Left lobe of liver (tissue), 2 donors: ENCODE measurements around the gene HCK. TPM values are rescaled to one million over a fixed set of nuclear protein-coding genes. Genes with fewer than 3 reads are reported as not detected.

Experiments
- ATAC-seq: fragments of 200-7000 bp; cut with Tn5 transposase; one replicate; pipeline ENCODE4 v1.9.1; 2020; ENCODE audit warnings: mild to moderate bottlenecking, moderate library complexity
- DNase-seq: peaks from one replicate; pipeline ENCODE4 v3.0.0-alpha.2; 2020; ENCODE audit warnings: low spot score
- total RNA-seq: library from RNA; stranded (reverse); gene quantifications from one replicate; pipeline ENCODE4 v1.2.1, GENCODE V29; 2021
- donor health status: DM: no; HTN: no; CAD: no; lungs with moderate emphysema.
- donor health status: DM: no; HTN: yes; CAD: no.

The HCK gene
- total RNA-seq, 1 donor from 2014 or later: 3.7 TPM

DNA sequence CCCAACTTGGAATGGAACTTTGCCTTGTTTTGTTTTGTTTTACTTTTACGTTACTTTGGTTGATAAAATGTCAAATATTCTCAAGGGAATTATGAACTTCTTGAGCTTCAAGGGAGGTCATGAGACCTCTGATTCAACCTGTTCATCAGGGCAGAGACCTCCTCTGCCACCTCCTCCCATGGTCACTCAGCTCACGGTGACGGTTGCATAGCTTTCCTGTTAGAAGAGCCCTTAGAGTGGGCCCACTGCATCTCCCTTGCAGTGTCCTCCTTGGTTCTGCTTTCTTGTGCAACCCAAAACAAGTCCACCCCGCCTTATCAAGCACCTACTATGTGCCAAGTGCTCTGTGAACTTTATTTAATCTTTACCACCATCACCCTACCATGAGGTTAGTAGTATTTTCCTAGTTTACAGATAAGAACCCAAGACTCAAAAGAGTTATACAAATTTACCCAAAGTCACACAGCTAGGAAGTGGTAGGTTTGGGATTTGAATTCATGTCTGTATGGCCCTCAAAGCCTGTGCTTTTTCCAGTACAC is 72.9 kb downstream of the HCK start:
- no peak for DNase-seq
- ATAC-seq: no peak

DNA sequence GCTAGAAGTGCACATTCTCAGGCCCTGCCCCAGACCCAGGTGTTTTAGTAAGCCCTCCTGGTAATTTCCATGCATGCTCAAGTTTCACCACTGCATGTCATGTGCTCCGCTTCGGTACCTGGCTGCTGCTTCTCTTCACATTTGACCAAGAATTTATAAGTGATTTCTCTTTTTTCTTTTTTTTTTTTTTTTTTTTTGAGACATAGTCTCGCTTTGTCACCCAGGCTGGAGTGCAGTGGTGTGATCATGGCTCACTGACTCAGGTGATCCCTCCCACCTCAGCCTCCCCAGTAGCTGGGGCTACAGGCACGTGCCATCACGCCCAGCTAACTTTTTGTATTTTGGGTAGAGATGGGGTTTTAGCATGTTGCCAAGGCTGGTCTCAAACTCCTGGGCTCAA is 73.5 kb downstream of the HCK start:
- no peak for DNase-seq
- ATAC-seq: no peak

DNA sequence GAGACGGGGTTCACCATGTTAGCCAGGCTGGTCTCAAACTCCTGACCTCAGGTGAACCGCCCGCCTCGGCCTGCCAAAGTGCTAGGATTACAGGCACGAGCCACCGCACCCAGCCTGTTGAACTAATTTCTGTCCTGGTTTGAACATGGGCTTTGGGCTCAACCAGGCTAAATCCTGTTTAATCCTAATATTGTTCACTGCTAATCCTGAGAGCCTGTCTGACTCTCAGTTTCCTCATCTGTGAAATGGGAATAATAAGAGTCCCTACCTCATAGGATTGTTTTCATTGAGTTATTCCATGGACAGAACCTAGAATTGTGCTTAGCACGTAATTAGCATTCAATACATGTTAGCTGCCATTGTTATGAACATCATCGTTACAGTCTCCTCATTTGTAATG is 74.9 kb downstream of the HCK start:
- no peak for DNase-seq
- no peak for ATAC-seq

DNA sequence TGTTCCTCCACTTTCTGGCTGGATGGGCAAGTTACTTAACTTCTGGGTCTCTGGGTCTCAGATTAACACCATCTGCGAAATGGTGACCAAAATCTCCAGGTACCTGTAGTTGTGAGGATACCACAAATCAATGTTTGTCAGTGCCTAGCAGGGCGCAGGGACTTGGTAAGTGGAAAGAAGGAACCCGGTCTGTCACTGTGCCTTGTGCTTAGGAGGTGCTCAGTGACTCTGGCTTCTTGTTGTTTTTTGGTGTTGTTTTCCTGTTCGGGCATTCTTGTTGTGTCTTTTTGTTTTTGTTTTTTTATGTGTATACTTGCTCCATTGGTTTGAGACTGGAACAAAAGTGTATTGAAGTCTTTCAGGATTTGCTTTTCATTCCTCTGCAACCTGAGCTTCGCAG is 75.3 kb downstream of the HCK start:
- ATAC-seq: no peak

DNA sequence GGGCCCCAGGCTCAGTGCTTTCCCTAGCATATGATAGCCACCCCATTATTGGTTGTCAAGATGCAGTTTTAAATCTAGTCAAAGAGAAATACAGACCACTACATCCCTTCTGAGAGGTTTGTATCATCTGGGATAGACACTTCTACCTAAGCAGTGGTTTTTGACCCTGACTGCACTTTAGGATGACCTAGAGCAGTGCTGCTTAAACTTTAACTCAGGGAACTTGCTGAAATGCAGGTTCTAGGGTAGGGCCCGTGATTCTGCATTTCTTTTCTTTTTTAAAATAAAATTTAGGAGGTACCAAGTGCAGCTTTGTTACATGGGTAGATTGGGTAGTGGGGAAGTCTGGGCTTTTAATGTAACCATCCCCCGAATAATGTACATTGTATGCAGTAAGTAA is 76.1 kb downstream of the HCK start:
- ATAC-seq (peak; percentile 88), DNase-seq (no peak)

More for the DNA sequence above, 75.3 kb downstream of the HCK start:
- no peak for DNase-seq

DNA sequence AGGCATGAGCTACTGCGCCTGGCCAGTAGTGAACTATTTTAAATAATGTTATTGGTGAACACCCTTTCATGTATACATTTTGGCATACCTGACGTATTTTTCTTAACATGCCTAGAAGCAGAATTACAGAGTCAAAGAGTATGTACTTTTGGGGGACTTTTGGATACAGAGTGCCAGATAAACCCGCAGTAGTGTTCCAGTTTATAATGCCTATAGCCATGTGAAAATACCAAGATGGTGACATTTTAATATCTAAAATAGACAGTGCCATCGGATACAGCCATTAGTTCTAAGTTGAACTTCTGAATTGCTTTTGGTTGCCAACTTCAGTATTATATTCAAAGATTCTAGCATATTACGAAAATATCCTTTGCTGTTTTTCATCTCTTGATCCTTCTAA is 77.8 kb downstream of the HCK start:
- ATAC-seq (no peak), DNase-seq (no peak)

DNA sequence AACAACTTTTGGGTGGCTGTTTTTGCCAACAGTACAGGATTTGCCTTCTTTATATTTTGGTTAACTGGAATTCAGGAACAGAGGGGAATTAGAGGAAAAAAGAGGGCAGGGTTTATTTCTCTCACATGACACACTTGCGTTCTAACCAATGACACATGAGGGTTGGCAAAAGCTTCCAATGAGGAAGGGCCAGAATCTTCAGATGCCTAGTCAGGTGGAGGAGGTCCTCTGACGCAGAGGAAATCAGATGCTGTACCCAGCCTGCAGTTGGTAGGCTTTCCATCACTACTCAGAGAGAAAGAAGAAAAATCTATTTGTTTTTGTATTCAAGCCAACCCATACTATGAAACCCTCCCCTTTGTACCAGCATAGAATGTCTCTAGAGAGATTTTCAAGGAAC is 78.3 kb downstream of the HCK start:
- DNase-seq (no peak), ATAC-seq (no peak)

DNA sequence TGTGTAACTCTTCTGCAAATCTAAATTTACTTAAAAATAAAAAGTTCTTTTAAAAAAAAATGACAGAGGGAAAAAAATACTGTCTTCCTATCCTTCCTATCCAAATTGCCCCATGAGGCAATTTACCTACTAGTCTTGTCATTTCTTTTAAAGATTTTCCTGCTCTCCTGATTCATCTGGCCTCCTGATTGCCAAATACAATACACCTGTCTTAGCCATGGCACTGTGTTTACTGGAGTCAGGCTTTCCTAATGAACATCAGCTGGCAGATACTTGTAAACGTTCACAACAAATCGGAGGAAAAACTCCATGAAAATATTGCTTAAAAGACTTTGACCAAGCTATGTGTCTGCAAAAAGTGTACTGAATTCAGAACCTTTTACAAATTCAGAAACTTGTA is 78.9 kb downstream of the HCK start:
- DNase-seq: no peak
- peak; percentile 48 for ATAC-seq

DNA sequence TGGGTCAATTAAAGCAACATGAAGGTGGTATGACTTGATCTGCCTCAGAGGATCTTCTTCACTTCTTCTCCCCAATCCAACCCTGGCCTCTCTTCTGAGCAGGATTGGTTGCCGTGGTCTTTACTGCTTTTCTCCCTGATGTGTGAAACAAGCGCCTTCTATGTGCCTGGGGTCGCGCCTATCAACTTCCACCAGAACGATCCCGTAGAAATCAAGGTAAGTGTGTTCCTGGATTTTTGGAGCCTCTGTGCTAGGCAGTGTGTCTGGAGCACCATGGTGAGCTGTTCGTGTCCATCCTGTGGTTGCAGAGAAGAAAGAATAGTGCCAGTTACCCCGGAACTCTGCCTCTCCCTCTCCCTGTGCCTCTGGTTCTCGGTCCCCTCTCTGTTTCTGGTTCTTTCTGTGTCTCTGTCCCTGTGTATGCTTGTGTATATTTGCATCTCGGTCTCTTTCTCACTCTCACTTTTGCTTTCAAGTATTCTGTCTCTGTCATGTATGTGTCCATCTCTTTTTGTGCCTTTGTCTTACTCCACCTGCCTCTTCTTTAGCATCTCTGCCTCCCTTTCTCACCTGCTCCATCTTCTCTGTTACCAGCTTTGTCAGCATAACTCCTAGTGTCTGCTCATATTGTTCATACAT is 81.0 kb downstream of the HCK start:
- no peak for DNase-seq

DNA sequence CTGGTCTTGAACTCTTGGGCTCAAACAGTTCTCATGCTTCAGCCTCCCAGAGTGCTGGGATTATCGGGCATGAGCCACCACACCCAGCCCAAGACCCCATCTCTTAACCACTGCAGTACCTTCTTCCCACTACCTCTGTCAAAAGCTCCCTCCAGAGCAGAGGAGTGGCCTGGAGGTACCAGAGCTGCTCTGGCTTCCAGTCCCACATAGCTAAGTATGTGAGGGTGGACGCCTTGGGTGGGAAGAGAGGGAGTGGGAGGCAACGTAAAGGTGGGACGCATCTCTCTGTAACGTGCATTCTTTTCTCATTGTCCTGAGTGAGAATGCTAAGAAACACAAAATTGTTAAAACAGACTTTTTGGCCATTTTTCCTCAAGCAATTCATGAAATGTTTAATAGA is 82.0 kb downstream of the HCK start:
- no peak for DNase-seq

More for the DNA sequence above, 81.0 kb downstream of the HCK start:
- ATAC-seq: no peak

DNA sequence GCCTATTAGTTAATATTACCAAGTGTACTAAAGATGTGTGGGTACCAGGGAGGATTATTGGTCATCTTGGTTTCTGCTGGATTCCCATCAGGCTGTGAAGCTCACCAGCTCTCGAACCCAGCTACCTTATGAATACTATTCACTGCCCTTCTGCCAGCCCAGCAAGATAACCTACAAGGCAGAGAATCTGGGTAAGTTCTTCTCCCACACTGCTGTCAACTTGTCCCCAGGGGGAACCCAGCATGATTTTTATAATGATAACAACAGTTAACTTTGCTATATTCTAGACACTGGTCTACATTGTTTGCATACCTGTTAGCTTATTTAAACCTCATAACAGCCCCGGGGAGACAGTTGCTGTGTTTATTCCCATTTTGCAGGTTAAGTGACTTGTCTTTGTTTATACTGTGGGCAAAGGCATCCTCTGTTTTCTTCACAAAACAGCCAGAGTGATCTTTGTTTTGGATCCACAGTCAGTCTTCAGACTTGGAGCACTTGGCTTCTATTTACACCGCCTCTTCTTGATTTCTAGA is 84.0 kb downstream of the HCK start:
- ATAC-seq (no peak), DNase-seq (no peak)

More for the DNA sequence above, 82.0 kb downstream of the HCK start:
- ATAC-seq: no peak

DNA sequence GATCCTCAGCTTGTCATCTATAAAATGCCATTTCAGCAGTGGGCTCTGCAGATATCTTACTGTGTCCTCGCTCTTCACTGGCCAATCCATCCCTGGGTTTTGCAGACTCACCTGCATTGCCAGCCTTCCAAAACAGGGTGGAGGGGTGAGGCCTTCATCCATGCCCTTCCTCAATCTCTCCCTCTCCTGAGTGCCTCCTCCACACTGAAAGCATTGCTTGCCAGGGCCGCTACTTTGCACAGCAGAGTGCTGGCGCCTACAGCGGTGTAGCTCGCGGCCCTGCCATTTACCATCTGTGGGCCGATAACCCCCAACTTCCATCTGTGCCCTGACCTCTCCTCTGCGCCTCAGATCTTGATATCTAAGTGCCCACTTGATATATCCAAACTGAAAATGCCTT is 86.9 kb downstream of the HCK start:
- DNase-seq: no peak
- no peak for ATAC-seq

DNA sequence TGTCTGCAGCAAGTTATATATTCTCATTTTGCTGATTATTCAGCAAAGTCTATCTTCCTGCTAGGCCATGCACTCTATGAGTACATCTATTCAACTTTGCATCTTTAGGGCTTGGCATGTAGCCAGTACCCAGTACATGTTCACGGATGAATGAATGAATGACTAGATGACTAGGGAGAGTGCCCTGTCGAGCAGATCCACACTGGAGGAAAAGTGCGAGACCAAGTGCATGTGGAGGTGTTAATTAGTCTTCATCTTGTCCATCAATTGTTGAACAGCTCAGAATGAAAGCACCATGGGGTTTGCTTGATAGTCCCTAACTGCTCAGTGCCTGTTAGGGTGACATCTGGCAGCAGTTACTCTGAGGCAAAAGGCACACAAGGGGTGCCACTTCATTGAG is 87.9 kb downstream of the HCK start:
- ATAC-seq (no peak), DNase-seq (no peak)

DNA sequence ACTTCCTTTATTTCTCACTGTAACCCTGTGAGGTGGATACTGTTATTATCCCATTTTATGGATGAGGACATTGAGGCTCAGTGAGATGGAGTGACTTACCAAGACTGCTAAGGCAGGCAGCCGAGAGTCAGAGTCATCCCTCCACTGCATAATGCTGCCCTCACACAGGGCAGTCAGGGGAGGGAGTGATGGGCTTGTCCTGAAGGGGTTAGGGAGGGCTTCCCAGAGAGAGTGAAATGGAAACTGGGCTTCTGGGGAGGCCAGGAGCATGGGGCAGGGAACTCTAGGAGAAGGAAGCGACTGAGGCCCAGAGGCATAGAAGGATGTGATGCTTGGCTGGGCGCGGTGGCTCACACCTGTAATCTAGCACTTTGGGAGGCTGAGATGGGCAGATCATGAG is 88.6 kb downstream of the HCK start:
- ATAC-seq: no peak
- DNase-seq: no peak

DNA sequence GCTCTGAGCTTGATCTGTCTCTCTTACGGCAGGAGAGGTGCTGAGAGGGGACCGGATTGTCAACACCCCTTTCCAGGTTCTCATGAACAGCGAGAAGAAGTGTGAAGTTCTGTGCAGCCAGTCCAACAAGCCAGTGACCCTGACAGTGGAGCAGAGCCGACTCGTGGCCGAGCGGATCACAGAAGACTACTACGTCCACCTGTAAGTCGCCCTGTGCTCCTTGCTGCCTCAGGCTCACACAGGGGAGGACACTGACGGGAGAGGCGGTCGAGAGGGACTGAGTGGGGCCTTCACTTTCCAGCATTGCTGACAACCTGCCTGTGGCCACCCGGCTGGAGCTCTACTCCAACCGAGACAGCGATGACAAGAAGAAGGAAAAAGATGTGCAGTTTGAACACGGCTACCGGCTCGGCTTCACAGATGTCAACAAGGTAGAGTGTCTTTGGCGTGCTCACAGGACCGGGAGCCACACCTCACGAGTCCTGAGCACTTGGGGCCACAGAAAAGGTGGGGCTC is 89.5 kb downstream of the HCK start:
- no peak for DNase-seq
- ATAC-seq: no peak

DNA sequence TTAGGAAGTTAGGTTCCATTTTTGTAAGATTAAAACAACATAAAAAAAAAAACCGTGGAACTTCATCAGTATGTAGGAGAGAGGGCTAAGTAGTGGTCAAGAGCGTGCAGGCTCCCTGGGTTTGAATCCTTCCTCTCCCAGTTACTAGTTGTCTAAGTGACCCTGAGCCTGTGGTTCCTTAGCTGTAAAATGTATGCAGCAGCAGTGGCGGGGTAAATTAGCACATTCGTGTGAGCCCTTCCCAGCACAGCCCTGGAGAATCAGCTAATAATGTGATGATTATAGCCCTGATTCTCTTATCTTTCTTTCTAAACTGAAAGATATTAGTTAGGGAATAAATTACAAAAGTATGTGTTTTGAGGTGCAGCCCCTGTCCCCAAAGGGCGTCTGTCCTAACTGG is 90.0 kb downstream of the HCK start:
- no peak for DNase-seq
- no peak for ATAC-seq

DNA sequence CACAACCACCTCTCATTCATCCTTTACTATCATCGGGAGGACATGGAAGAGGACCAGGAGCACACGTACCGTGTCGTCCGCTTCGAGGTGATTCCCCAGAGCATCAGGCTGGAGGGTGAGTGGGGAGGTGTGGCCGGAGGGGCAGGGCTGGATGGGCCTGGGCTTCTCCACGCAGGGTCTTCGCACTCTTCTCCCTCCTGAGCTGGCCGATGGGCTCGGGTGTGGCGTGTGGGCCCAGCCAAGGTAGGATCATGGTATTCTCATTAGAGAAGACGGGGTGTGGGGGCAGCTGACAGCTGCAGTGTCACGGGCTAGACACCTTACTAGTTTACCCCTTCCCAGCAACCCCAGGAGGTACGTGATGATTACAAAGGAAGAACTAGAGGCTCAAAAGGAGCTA is 90.9 kb downstream of the HCK start:
- ATAC-seq (no peak), DNase-seq (no peak)

DNA sequence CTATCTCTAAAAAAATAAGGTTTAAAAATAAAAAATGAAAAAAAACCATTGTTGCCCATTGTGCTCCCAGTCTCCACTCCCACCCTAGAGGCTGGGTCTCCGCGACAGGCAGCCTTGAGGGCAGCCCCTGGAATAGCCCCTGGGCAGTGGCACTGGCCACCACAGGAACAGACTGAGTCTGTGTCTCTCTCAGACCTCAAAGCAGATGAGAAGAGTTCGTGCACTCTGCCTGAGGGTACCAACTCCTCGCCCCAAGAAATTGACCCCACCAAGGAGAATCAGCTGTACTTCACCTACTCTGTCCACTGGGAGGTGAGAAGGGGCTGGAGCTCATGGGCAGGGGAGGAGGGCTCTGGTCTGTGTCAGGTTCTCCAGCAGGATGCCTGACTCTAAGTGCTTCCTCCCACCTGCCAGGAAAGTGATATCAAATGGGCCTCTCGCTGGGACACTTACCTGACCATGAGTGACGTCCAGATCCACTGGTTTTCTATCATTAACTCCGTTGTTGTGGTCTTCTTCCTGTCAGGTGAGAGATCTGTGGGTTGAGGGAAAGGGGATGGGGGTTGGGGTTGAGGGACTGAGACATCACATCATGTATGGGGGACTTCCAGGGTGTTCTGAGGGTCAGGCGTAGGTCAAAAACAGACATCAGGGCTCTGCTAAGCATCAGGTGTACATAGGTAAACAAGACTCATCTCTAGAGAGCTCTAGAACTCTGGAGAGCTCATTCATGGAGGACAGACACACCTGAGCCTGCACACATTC is 93.0 kb downstream of the HCK start:
- no peak for DNase-seq
- no peak for ATAC-seq

DNA sequence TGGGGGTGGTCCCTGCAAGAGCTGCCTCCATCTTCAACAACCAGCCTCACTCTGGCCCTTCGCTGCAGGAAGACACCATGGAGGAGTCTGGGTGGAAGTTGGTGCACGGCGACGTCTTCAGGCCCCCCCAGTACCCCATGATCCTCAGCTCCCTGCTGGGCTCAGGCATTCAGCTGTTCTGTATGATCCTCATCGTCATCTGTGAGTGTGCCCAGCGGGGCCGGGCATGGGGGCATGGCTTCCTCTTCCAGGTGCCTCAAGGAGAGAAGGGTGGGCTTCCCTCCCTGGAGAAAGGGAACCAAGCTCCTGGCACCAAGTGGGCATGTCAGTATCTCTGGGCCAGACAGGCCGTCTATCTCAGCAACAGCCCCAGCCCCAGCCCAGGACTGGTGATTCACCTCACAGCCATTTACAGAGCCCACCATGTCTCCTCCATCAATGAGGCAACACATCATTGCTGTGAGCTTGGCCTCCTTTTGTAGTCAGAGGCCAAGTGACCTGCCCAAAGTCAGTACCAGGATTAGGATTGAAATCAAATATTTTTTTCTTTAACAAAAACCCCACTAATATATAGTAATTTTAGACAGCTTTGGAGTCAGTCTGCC is 97.6 kb downstream of the HCK start:
- no peak for DNase-seq
- no peak for ATAC-seq

DNA sequence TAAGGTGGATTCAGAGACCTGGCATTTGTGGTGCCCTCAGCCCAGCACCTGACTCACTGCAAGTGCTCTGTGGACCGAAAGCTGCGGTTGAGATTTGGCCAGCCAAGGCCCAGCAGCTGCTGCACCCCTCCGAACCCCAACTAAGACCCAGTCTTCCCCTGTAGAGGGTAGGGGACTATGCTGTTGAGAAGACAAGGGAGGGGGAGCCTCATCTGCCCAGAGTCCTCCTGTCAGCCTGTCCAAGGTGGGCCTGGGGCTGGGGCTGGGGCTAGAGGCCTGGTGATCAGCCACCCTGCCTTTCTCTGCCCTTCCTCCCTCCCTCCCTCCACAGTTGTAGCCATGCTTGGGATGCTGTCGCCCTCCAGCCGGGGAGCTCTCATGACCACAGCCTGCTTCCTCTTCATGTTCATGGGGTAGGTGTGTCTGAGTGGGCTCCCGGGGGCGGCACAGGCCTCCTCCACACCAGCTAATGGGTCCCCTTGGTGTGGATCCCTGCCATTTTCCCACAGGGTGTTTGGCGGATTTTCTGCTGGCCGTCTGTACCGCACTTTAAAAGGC is 98.3 kb downstream of the HCK start:
- ATAC-seq: no peak
- DNase-seq: no peak
